HG03196 (cell line): ENCODE measurements around the gene SDCBP2.

ENCODE experiments used
- ATAC-seq: cut with Tn5 transposase; IDR thresholded peaks from one replicate; pipeline ENCODE4 v1.9.1; 2021; ENCODE audit not compliant: unreplicated experiment

SDCBP2 gene

DNA sequence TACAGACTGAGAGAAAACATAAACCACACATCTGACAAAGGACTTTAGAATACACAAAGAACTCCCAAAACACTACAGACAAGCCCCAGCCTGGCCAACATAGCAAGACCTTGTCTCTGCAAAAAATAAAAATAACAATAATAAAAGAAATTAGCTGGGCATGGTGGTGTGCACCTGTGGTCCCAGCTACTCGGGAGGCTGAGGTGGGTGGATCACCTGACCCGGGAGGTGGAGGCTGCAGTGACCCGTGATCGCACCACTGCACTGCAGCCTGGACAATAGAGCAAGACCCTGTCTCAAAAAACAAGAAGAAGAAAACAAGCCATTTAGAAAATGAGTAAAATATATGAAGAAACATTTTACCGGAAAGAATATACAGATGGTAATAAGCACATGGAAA, 13.1 kb downstream of the SDCBP2 start:
- ATAC-seq, result no peak

DNA sequence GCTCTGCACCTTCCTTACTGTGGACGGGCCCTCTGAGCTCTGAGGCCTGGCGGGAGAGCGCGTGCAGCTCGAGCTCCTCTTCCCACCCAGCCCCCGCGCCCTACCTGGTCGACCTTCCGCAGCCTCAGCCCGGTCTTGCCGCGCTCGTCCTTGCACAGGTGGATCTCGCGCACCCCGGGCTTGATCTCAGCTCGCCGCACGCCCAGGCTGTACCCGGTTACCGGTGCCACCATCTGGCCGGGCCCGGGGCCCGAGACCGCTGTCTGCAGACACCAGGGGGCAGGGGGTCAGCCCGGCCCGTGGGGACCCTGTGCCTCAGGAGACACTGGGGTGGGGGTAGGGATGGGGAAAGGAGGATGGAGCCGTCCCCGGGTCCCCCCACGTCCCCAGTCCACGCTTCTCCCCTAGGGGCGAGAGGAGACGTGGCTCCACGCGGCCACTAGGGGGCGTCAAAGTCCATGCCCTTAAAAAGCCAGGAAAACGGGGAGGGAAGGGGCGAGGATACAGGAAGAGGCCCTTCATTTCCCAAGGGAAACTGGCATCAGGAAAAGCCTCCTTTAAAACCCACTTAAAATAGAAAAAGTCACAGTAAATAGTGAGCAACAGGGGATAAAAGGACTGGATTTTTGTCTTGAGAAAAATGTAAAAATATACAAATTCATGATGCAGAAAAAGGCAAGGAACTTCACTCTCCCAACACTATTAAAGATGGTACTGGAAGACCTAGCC, 15.5 kb downstream of the SDCBP2 start:
- no peak for ATAC-seq

DNA sequence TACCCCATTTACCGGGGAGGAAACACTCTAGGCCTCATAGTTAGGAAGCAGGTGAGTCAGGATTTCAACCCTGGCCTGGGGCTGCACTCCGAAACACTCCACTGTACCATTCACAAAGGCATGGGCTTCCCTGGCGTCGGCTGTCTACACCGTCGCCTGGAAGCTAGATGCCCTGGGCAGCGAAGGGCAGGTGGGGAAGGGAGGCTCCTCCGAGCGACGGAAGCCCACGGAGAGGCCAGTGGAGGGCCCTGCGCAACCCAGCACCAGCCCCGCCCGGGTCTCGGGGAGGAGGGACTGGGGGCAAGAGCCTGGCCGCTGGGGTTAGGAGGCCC, 16.1 kb downstream of the SDCBP2 start:
- no peak for ATAC-seq

DNA sequence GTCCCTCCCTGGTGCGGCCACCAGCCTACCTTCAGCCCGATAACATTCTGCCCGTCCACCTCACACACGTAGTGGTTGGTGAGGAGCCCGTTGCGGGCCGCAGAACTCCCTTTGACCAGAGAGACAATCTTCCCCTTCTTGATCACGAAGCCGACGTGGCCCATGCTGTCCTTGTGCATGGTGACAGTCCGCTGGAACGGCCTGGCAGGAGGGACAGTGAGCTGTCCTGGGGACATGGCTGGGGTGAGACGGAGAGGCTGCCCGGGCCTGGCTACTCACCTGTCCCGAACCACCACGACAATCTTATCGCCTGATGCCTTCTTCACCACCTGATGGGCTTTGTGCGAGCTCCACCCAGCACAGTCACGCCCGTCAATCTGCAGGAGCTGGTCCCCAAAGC, 16.6 kb downstream of the SDCBP2 start:
- no peak for ATAC-seq

DNA sequence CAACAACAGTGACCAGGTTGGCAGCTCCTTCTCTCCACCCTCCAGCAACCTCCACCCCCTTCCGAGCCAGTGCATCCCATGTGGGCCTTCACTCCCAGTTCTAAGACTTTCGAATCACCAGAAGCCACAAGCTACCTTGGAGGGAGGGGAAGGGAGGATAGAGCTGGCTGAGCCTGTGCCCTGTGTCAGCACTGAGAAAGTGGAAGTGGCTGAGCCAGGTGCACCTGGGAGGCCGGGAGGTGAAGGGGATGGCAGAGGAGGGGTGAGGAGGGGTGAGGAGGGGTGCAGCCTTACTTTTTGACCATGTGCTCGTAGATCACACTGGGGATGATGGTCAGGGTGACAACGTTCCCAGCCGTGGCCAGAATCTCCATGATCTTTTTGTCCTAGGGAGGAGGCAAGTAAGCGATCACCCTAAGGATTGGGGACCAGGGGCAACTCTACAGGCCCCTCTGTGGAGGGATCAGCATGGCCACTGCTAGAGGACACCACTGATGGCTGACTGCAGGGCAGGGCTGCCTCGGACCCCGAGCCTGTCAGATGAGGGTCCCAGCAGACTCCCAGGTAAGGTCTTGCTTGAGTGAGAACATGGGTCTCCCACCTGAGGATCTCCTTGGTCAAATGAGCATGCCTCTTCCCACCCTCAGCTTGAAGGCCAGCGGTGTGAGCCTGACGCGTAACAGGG, 18.3 kb downstream of the SDCBP2 start:
- no peak for ATAC-seq

DNA sequence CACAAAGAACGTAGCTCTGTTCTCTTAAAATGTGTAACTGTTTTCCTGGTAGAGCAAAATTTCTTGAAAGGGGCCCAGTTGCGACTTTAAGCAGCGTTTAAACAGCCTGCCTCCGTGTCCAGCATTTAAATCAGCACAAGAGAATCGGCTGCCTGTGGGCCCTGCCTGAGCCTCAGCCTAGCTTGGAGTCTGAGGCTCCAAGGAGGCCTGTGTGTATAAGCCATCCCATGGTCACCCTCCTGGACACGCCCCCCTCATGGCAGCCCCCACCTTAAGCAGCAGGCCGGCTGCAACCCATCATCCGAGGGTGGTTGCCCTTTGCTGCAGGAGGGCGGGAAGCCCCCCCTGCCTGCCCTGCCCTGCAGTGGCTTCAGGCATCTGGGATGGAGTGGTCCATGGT, 18.9 kb downstream of the SDCBP2 start:
- ATAC-seq, result no peak

DNA sequence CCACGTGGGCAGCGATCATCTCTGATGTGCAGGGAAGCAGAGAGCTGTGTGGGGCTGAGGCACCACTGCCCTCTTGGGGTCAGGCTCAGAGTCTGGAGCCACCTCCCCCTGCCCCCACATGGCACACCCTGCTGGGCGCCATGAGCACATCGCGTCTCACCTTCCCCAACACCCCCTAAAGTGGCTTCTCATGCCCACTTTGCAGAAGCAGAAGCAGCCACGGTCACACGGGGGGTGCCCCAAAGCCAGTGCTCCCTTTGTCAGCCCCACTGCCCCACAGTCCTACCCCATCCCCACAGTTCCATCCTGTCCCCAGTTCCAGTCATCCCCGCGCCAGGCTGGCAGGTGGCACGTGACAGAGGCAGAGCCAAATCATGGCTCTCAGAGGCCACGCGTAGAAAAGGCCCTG, 19.5 kb downstream of the SDCBP2 start:
- no peak for ATAC-seq

DNA sequence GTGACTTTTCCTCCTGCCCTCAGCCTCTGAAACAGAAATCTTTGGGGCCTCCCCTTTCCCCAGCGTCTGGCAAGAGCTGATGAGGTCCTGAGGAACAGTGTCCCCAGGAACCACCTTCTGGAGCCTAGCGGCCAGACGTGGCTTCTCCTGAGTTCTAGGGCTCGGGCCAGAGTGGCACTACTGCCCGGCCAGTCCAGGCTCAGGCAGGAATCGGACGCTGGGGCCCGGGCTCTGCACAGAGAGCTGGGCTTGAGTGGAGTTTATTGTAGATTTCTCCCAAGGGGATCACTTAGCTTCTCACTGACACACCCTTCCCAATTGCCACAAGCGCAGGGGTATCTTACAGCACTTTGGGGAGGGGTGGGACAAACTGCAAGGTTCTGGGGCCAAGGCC, 20.2 kb downstream of the SDCBP2 start:
- ATAC-seq, result no peak

DNA sequence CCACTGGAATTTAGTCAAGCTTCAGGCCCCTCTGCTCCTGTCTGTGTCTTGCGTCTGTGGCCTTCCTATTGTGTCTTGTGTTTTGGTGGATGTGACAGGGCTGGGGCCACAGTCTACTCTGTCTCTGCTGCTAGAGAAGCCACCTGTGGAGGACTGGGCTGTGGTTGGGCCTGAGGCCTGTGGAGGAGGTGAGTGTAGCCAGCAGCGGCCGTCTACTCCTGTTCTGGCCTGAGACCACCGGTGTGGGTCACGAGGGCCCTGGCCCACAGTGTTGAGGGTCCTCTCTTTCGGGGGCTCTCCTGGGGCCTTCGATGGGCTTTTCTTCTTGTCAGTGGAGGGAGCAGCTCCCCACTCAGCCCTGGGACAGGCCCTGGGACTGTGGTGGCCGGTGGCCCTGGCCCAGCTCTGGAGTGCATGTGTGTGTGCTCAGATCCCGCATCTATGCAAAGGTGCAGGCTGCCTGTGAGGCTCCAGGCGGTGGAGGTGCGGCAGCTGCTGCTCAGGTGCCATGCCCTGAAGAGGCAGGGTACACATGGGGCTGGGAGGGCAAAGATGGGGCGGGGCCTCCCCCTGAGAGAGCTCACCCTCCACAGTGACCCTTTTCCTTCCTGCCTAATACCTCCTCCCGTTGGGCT, 20.8 kb downstream of the SDCBP2 start:
- no peak for ATAC-seq

DNA sequence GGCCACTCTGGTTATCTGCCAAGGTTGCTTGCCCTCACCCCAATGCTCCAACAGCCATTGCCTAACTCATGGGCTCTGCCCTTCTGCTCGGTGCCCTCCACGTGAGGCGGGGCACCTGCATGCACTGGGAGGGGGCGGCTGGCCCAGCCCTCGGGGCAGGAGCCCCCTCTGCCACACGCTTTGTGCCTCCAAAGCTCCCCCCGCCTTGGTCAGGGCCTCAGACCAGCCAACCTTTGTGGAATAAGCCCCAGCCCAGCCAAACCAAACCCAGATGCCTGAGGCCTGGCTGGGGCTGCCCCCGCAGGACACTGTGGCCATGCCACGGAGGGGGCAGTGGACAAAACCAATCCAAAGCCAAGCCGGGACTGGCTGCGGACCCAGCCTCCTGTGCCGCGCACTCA, 21.4 kb downstream of the SDCBP2 start:
- no peak for ATAC-seq

DNA sequence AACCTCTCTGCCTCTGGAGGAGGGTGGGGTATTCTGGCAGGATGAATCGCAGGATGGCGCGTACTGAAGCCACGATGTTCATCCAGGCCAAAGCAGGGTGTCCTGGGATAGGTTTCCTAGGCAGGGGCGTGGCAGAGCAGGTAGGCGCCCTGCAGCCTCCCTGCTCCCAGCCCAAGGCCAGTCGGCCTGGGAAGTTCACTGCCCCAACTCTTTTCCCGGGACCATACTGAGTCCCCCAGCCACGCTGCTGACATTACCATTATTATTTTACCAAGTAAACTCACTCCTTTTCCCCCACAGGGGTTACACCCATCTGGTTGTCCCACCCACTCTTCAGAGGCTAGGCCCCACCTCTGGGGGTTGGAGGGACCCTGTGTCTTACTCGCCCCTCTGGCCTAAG, 21.8 kb downstream of the SDCBP2 start:
- ATAC-seq, result no peak

DNA sequence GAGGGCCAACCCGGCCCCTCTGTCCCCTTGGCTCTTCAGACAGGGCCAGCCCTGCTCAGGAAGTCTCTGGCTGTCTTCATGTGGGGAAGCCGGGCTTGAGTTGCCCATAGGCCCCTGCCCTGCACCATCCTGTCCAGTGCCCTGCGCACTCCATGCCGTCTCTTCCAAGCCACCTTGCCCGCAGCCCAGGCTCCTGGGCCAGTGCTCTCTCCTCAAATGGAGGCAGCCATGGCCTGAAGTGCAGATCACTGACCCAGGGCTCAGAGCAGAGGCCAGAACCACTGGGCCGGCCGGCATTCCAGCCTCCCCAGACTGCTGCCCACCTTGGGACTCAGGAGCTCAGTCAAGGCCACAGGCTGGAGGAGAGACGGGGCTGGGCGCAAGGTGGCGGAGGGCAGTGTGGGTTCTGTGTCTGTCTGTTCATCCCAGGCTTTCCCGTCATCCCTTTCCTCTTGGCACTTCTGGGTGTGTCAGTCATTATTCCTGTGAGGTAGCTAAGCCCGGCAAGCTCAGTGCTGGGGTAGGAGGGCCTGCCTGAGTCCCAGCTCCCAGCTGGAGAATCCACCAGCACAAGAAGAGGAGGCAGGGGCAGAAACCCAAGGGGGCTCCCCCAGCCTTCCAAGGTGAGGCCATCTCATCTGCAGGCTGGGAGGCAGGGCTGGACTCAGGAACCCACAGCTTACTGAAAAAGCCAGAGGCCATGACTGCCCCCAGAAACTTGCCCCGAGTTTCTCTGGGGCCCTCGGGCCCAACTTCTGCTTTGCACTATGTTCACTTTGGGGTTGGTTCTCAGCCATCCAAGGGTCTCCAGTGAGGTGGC, 22.4 kb downstream of the SDCBP2 start:
- ATAC-seq, result no peak

DNA sequence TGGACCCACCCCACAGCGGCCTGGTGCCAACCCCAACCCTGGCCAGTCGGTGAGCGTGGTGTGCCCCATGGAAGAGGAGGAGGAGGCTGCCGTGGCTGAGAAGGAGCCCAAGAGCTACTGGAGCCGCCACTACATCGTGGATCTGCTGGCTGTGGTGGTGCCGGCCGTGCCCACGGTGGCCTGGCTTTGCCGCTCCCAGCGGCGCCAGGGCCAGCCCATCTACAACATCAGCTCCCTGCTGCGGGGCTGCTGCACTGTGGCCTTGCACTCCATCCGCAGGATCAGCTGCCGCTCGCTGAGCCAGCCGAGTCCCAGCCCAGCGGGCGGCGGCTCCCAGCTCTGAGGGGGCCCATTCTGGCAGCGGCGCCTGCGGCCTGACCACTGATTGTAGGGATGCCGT, 23.2 kb downstream of the SDCBP2 start:
- no peak for ATAC-seq

DNA sequence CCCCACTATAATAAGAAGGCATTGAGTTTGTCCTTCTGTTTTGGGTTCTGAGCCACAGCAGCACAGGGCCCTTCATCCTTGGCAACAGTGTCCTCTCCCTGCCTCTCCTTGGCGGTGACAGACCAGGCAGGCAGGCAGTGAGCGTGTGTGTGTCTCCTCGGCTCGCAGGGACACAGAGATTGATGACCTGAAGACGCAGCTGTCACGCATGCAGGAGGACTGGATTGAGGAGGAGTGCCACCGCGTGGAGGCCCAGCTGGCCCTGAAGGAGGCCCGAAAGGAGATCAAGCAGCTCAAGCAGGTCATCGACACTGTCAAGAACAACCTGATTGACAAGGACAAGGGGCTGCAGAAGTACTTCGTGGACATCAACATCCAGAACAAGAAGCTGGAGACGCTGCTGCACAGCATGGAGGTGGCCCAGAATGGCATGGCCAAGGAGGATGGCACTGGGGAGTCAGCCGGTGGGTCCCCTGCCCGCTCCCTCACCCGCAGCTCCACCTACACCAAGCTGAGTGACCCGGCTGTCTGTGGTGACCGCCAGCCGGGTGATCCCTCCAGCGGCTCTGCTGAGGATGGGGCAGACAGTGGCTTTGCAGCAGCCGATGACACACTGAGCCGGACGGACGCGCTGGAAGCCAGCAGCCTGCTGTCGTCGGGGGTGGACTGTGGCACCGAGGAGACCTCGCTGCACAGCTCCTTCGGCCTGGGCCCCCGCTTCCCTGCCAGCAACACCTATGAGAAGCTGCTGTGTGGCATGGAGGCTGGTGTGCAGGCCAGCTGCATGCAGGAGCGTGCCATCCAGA, 24.0 kb downstream of the SDCBP2 start:
- no peak for ATAC-seq

DNA sequence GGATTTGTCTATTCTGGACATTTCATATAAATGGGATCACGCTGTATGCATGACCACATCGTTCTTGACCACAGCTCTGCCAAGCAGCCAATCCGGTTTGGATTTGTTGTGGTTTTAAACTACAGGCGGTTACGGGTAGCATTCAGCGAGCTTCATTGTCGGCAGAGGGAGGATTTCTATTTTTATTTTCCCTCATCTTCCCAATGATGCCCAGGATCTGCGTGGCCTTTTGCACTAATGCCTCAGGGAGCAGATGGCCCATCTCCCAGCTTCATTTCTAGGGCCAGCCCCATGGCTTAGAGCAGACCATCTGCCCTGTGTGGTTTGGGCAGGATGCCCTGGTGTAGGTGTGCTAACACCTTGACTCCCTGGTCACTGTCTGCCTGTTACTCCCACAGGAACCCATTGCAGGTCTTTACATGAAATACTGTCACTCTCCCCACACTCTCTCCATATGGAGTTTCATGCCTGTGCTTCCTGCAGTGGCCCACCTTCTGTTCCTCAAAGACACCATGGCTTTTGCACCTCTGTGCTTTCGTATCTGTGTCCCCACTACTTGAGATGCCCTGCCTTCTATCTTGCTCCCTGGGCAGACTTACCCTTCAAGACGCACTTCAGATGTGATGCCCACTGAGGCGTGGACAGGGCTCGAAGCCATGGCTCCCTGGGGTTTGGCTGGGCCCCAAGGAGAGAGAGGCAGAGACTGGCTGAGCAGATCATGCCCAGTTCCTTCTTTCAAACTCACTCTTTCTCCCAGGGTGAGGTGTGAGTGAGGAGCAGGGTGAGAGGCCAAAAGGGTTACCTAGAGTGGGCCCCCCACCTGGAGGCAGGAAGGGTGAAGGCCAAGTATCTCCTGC, 26.0 kb downstream of the SDCBP2 start:
- ATAC-seq, result no peak

DNA sequence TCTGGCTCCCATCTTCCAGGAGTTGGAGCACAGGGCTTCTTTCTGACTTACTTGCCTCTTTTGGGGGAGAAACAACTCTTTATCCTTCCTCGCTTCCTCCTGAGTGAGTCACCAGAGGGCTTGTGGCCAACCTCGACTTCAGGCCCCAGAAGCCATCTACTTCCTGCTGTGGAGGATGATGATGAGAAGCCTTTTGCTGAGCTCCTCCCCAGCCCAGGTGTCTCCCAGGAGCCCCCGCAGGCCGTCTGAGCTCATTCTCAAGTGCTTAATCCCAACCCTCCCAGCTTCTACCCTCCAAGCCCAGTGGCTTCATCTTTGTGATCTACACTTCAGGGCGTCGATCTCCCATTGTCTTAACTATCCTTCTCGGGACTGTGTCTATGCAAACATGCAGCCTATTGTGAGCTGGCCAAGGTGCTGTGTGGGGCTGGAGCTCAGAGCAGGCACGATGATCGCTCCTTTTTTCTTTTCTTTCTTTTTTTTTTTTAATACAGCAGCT, 27.9 kb downstream of the SDCBP2 start:
- ATAC-seq, result no peak

DNA sequence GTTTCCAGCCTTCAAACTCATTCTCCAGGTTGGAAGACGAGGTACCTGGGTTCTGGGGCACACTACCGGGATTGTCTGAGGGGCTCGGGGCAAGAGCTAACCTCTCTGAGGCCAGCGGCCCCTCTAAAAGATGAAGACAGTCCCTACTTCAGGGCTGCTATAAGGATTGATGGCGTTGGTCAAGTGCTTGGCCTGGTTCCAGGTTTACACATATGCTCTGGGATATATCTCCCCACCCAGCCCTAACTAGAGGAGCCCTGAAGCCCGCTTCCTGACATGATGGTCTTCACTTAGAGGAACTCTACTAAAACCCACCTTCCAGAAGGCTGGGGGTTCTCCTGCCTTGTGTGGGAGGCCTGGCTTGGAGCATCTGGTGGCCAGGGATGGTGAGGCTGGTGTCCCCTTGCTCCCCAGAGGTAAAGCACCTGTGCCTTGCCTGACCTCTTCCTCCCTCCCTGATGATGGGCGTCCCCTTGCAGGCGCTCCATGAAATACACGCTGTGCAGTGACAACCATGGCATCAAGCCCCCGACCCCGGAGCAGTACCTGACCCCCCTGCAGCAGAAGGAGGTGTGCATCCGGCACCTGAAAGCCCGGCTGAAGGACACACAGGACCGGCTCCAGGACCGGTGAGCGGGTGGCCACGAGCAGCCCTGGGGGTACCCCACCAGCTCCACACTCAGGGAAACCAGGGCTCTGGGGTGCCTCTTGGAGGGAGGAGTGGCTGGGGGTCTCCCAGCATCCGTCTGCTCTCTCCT, 28.7 kb downstream of the SDCBP2 start:
- ATAC-seq, result no peak

DNA sequence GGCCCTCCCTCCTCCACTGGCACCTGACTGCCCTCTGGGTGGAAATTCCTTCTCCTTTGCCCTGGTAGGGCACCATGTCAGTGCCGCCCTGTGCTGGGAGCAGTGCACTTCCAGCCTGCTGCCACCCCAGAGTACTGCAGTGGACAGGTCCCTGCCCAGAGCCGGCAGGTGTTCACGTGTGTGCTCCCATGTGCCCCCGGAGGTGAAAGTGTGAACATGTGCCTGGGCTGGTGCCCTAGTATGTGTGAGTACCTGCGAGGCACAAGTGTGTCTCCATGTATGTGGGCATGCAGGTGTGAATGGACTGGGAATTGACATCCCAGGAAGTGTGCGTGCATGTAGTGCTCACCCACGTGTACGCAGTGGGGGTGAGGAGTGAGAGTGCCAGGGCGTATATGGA, 29.4 kb downstream of the SDCBP2 start:
- ATAC-seq, result no peak

DNA sequence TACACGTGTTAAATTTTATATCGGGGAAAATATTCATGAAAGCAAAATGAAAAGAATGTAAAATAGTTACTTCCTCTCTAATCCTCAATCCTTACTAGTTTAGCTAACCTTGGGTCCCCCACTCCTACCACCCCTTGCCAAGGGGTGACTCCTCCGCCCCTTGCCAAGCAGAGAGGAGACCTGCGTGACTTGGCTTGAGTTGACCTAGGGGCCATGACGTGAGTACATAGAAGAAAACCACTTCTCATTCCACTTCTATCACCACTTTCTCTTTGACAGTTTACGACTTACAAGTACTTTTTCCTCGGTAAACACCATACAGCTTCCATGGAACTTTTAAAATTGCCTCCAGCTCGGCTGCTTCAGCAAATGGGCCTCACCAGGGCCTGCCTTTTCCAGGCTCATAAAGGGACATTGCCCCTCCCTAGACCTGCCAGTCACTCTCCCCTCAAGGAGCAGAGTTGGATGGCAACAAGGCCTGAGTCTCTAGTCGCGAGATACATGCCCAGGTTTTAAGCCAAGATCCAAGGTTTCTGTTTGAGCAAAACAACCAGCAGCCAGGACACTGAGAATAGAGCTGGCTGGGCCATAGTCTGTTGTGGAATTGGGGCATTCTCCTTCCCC, 29.9 kb downstream of the SDCBP2 start:
- no peak for ATAC-seq
